Lower lobe of right lung (tissue), 2 donors: Measurements from ENCODE around the gene CNGB1. TPM values are rescaled to one million over a fixed set of nuclear protein-coding genes. Genes with fewer than 3 reads are reported as not detected.
"Not testable (repeated sequence)": the region's sequence is repeated elsewhere in the genome, so short reads cannot be mapped to it uniquely, and the experiment has no call there.

Source experiments
- ATAC-seq, 2 donors: fragments of 200-7000 bp; cut with Tn5 transposase; one replicate each; pipeline ENCODE4 v1.9.1; 2020 to 2022; ENCODE audit warnings: mild to moderate bottlenecking in 2 of 2, moderate library complexity in 2 of 2
- DNase-seq: peaks from one replicate; pipeline ENCODE4 v3.0.0-alpha.2; 2020
- H3K27ac ChIP-seq: fragments of 200-600 bp; one replicate; pipeline ENCODE4 v1.8.0; 2022
- H3K27me3 ChIP-seq: fragments of 200-600 bp; one replicate; pipeline ENCODE4 v1.8.0; 2022; ENCODE audit warnings: low read depth
- H3K36me3 ChIP-seq: fragments of 200-600 bp; one replicate; pipeline ENCODE4 v1.8.0; 2022; ENCODE audit warnings: mild to moderate bottlenecking
- H3K4me1 ChIP-seq: fragments of 200-600 bp; one replicate; pipeline ENCODE4 v1.8.0; 2022
- H3K4me3 ChIP-seq: fragments of 200-600 bp; one replicate; pipeline ENCODE4 v1.8.0; 2022; ENCODE audit warnings: mild to moderate bottlenecking
- H3K9me3 ChIP-seq: fragments of 200-600 bp; one replicate; pipeline ENCODE4 v1.8.0; 2022
- CTCF ChIP-seq: fragments of 200-600 bp; IDR thresholded peaks from one replicate; pipeline ENCODE4 v1.8.0; 2022; ENCODE audit warnings: antibody characterized with exemption, mild to moderate bottlenecking
- intact Hi-C: fragments of 100-400 bp; cut with DNase I; formaldehyde crosslinking; loops from one replicate; pipeline ENCODE4 v1.11.0; 2022
- total RNA-seq: library from RNA; stranded (reverse); fragmentation: NEBNext Ultra II Directional; extraction: Animal tissue kit (Norgen Biotek cat#: 25700); gene quantifications from one replicate; pipeline ENCODE4 v1.2.1, GENCODE V29; 2021
- donor health status: DM: no; HTN: yes; CAD: no; lungs with severe emphysema.

Gene CNGB1
- total RNA-seq, 1 donor from 2014 or later, result 0.35 TPM

- TF ChIP-seq CTCF, result peak; percentile 91
- peak; percentile 75 to 81 for ATAC-seq
- no peak overlapping the region for H3K27ac ChIP-seq
Measured at GRCh38 chr16:57899771-57900661, 70.9 kb downstream of the CNGB1 start.

GRCh38 chr16:57898961-57899360, 72.0 kb downstream of the CNGB1 start:
- Histone ChIP-seq H3K27me3 (peaks cover 17% of the 10 kb centered on the region), H3K36me3 (no peaks in the 10 kb centered on the region), H3K27ac (no peak overlapping the region), H3K4me1 (peaks cover 12% of the 10 kb centered on the region), H3K9me3 (no peaks in the 10 kb centered on the region), H3K4me3 (no peak overlapping the region)
- DNase-seq (no peak), ATAC-seq (no peak)
- TF ChIP-seq CTCF, result no peak
- intact Hi-C loops, result no loop called here

More at GRCh38 chr16:57899771-57900661, 70.9 kb downstream of the CNGB1 start:
- H3K36me3 ChIP-seq, result no peaks in the 10 kb centered on the region
- no peak overlapping the region for H3K4me3 ChIP-seq
- no peaks in the 10 kb centered on the region for H3K9me3 ChIP-seq
- peak; percentile 81 for DNase-seq
- peaks cover 17% of the 10 kb centered on the region for H3K27me3 ChIP-seq
- intact Hi-C loops, result loop anchor here (5.0 kb wide), 1 partner anchor 107 kb away; no protein-coding TSS in a partner anchor
- H3K4me1 ChIP-seq, result peaks cover 4% of the 10 kb centered on the region

GRCh38 chr16:57897996-57898395, 72.9 kb downstream of the CNGB1 start:
- TF ChIP-seq CTCF, result no peak
- intact Hi-C loops, result no loop called here
- peaks cover 22% of the 10 kb centered on the region for H3K4me1 ChIP-seq

GRCh38 chr16:57897053-57897784, 73.7 kb downstream of the CNGB1 start:
- no peak overlapping the region for H3K27ac ChIP-seq
- TF ChIP-seq CTCF, result no peak
- peak; percentile 57 for DNase-seq
- H3K4me1 ChIP-seq, result peaks cover 29% of the 10 kb centered on the region
- intact Hi-C loops, result no loop called here
- H3K9me3 ChIP-seq, result no peaks in the 10 kb centered on the region
- H3K27me3 ChIP-seq, result peaks cover 5% of the 10 kb centered on the region
- no peak overlapping the region for H3K4me3 ChIP-seq
- no peaks in the 10 kb centered on the region for H3K36me3 ChIP-seq
- ATAC-seq, result no peak

More at GRCh38 chr16:57897996-57898395, 72.9 kb downstream of the CNGB1 start:
- no peak for ATAC-seq
- Histone ChIP-seq H3K9me3 (no peaks in the 10 kb centered on the region), H3K36me3 (no peaks in the 10 kb centered on the region), H3K4me3 (no peak overlapping the region), H3K27ac (no peak overlapping the region), H3K27me3 (peaks cover 11% of the 10 kb centered on the region)
- DNase-seq, result no peak

- Histone ChIP-seq H3K27ac (peak overlapping the region; percentile 77), H3K4me1 (peaks cover 41% of the 10 kb centered on the region)
- H3K36me3 ChIP-seq, DNase-seq, H3K27me3 ChIP-seq, H3K4me3 ChIP-seq, H3K9me3 ChIP-seq, ATAC-seq, intact Hi-C loops: not testable (repeated sequence)
Measured at GRCh38 chr16:57895081-57895547, 75.8 kb downstream of the CNGB1 start.
